ENCODE data around the gene PDZD2.
"Not testable (repeated sequence)": the region's sequence is repeated elsewhere in the genome, so short reads cannot be mapped to it uniquely, and the experiment has no call there.

PDZD2 gene

GRCh38 chr5:32100691-32101302 lies 461.9 kb downstream of the PDZD2 start:
- DNase-seq (ENCODE audit: low spot score): no peak

GRCh38 chr5:32102254-32102986 lies 463.5 kb downstream of the PDZD2 start:
- DNase-seq (ENCODE audit: low spot score): no peak

GRCh38 chr5:32103521-32103920 lies 464.6 kb downstream of the PDZD2 start:
- DNase-seq (ENCODE audit: low spot score): no peak

- DNase-seq (ENCODE audit: low spot score): no peak
Measured at GRCh38 chr5:32107291-32107690, 468.4 kb downstream of the PDZD2 start.

GRCh38 chr5:32108167-32108566 lies 469.2 kb downstream of the PDZD2 start:
- DNase-seq (ENCODE audit: low spot score): no peak

- DNase-seq (ENCODE audit: low spot score): no peak
Measured at GRCh38 chr5:32109236-32109635, 470.3 kb downstream of the PDZD2 start.

GRCh38 chr5:32110111-32110696 lies 471.3 kb downstream of the PDZD2 start:
- no peak for DNase-seq (ENCODE audit: low spot score)

- DNase-seq (ENCODE audit: low spot score): no peak
Measured at GRCh38 chr5:32115985-32116384, 477.1 kb downstream of the PDZD2 start.

GRCh38 chr5:32116574-32117313 lies 477.8 kb downstream of the PDZD2 start:
- DNase-seq (ENCODE audit: low spot score): no peak

GRCh38 chr5:32118922-32119321 lies 480.0 kb downstream of the PDZD2 start:
- not testable (repeated sequence) for DNase-seq (ENCODE audit: low spot score)

GRCh38 chr5:32123058-32123805 lies 484.3 kb downstream of the PDZD2 start:
- no peak for DNase-seq (ENCODE audit: low spot score)

GRCh38 chr5:32123889-32124676 lies 485.2 kb downstream of the PDZD2 start:
- no peak for DNase-seq (ENCODE audit: low spot score)

GRCh38 chr5:32126691-32127090 lies 487.8 kb downstream of the PDZD2 start:
- no peak for DNase-seq (ENCODE audit: low spot score)

- DNase-seq (ENCODE audit: low spot score): no peak
Measured at GRCh38 chr5:32127711-32128110, 488.8 kb downstream of the PDZD2 start.

- DNase-seq (ENCODE audit: low spot score): no peak
Measured at GRCh38 chr5:32129074-32129598, 490.2 kb downstream of the PDZD2 start.

- no peak for DNase-seq (ENCODE audit: low spot score)
Measured at GRCh38 chr5:32130865-32131264, 491.9 kb downstream of the PDZD2 start.

- no peak for DNase-seq (ENCODE audit: low spot score)
Measured at GRCh38 chr5:32131604-32132003, 492.7 kb downstream of the PDZD2 start.

GRCh38 chr5:32132757-32133156 lies 493.8 kb downstream of the PDZD2 start:
- DNase-seq (ENCODE audit: low spot score): no peak

- DNase-seq (ENCODE audit: low spot score): no peak
Measured at GRCh38 chr5:32135086-32135485, 496.2 kb downstream of the PDZD2 start.

GRCh38 chr5:32136342-32136741 lies 497.4 kb downstream of the PDZD2 start:
- no peak for DNase-seq (ENCODE audit: low spot score)

Measured in activated CD4-positive, alpha-beta T cell treated with anti-CD3 and anti-CD28 coated beads, Interleukin-2, Interleukin-4, amounts not matched to agents 100 ng/mL and 50 ng/mL, durations not matched to agents 16 hours and 8 hours (primary cell).